ENCODE results near the gene EXOC3L4.

DNA sequence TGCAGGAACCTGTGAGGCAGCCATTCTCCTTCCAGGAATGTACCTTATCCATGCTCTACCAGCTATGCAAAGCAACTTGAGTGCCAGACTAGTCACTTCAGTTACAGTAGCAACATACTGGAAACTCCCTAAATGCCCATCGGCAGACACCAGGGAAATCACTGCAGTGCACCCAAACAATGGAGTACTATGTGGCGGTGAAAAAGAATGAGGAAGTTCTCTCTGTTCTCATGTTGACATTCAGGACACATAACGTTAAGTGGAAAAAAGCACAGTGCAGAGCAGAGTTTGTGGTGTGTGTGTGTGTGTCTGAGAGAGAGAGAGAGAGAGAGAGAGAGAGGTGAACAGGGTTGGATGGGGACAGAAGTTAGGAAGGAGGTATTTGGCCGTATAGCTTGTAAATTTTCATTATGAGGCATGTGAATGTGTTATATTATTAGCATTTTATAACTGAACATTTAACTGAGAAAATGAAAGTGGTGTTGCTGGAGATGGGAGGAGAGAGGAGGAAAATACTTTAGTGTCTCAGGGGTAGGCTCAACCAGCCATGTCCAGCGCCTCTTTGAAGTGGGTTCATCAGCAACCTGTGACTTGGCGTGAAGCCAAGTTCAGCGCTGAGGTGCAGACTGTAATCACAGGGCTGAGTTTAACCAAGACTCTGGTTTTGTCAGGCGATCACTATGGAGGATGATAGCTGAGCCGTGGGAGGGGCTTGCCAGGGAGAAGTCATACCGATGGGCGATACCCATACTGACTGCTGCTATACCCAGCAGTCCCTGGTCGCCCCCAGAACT is 46.0 kb downstream of the EXOC3L4 start:
- TF ChIP-seq, protein P1, sequence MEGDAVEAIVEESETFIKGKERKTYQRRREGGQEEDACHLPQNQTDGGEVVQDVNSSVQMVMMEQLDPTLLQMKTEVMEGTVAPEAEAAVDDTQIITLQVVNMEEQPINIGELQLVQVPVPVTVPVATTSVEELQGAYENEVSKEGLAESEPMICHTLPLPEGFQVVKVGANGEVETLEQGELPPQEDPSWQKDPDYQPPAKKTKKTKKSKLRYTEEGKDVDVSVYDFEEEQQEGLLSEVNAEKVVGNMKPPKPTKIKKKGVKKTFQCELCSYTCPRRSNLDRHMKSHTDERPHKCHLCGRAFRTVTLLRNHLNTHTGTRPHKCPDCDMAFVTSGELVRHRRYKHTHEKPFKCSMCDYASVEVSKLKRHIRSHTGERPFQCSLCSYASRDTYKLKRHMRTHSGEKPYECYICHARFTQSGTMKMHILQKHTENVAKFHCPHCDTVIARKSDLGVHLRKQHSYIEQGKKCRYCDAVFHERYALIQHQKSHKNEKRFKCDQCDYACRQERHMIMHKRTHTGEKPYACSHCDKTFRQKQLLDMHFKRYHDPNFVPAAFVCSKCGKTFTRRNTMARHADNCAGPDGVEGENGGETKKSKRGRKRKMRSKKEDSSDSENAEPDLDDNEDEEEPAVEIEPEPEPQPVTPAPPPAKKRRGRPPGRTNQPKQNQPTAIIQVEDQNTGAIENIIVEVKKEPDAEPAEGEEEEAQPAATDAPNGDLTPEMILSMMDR (IDR thresholded peaks at IDR 0.05): no peak
- no peak for TF ChIP-seq POLR2A (IDR thresholded peaks at IDR 0.05)
